Measurements from ENCODE around the gene KDM2B. TPM values are rescaled to one million over a fixed set of nuclear protein-coding genes. Genes with fewer than 3 reads are reported as not detected.

KDM2B gene
- total and polyA plus RNA-seq, 10 of the 15 experiments (the other 5 are each of a cell fraction or from before 2014, with no cell fraction given): 13.6 to 124 (median 40.4) TPM

- in situ Hi-C loops (cut with MboI) (loop anchor here (25.0 kb wide), 1 partner anchor 105 kb away; no protein-coding TSS in a partner anchor), intact Hi-C loops (cut with micrococcal nuclease; ENCODE audit: unreplicated experiment) (no loop called here)
- Histone ChIP-seq H3K79me2 (ENCODE audit: control insufficient read depth, insufficient read depth, low read length) (no peaks in the 10 kb centered on the region), H3K27me3 (replicated peaks in 1 of 2; ENCODE audit: control insufficient read depth in 2 of 2, insufficient read depth in 2 of 2, low read length in 1 of 2) (no peaks in the 10 kb centered on the region), H4K20me1 (ENCODE audit: control insufficient read depth, insufficient read depth) (no peaks in the 10 kb centered on the region; the same call in 1 of the 2 replicates), H2AFZ (ENCODE audit: control insufficient read depth, low read depth, low read length) (no peak overlapping the region), H3K4me3 (no peak overlapping the region), H3K9ac (ENCODE audit: control insufficient read depth, insufficient read depth, low read length) (no peak overlapping the region), H3K27ac (ENCODE audit: control insufficient read depth, insufficient read depth) (no peak overlapping the region), H3K4me1 (ENCODE audit: control insufficient read depth, insufficient read depth, low read length) (no peaks in the 10 kb centered on the region), H3K9me3 (replicated peaks; ENCODE audit: control insufficient read depth, insufficient read depth, low read length) (peaks cover 2% of the 10 kb centered on the region; the same call in 1 of the 3 replicates), H3K36me3 (ENCODE audit: control insufficient read depth in 2 of 2, insufficient read depth in 2 of 2, low read length in 1 of 2) (peaks cover 32 to 57% of the 10 kb centered on the region in 2 experiments), H3K4me2 (ENCODE audit: control insufficient read depth, insufficient read depth) (no peak overlapping the region)
- ChIA-PET SMC1A (ENCODE audit: uncharacterized antibody, unreplicated experiment) (interaction anchor here (0.6 to 3.4 kb wide), 12 partner anchors 12 to 386 kb away, joined by 3 to 31 read pairs (median 3); partner anchors contain the start of gene ANAPC5), POLR2A (interaction anchor here (1.0 to 1.6 kb wide), 3 partner anchors 9 to 17 kb away, joined by 4 to 5 read pairs (median 5); no protein-coding TSS in a partner anchor), RAD21 (ENCODE audit: unreplicated experiment) (interaction anchor here (1.0 to 2.4 kb wide), 11 partner anchors 17 to 382 kb away, joined by 3 to 21 read pairs (median 5); no protein-coding TSS in a partner anchor), CTCF (interaction anchor here (0.5 to 6.3 kb wide), 35 partner anchors 9 to 437 kb away, joined by 3 to 90 read pairs (median 5); partner anchors contain the start of genes ANAPC5 and RNF34)
- ATAC-seq: no peak
- BruUV-seq (replicated peaks): no TSS peak
- WGBS (ENCODE audit: insufficient coverage, insufficient replicate concordance, low lambda C conversion rate, missing lambda C conversion rate): 95% methylated on average over 46 of the region's 68 CpGs
- no peak for DNase-seq (ENCODE audit: low read depth, low spot score)
- TF ChIP-seq, protein P1, sequence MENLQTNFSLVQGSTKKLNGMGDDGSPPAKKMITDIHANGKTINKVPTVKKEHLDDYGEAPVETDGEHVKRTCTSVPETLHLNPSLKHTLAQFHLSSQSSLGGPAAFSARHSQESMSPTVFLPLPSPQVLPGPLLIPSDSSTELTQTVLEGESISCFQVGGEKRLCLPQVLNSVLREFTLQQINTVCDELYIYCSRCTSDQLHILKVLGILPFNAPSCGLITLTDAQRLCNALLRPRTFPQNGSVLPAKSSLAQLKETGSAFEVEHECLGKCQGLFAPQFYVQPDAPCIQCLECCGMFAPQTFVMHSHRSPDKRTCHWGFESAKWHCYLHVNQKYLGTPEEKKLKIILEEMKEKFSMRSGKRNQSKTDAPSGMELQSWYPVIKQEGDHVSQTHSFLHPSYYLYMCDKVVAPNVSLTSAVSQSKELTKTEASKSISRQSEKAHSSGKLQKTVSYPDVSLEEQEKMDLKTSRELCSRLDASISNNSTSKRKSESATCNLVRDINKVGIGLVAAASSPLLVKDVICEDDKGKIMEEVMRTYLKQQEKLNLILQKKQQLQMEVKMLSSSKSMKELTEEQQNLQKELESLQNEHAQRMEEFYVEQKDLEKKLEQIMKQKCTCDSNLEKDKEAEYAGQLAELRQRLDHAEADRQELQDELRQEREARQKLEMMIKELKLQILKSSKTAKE (IDR thresholded peaks at IDR 0.05; ENCODE audit: low read depth, poor library complexity, severe bottlenecking): no peak
- no peak for TF ChIP-seq CREB1 (IDR thresholded peaks at IDR 0.05; ENCODE audit: low read depth)
- TF ChIP-seq TCF7 (IDR thresholded peaks at IDR 0.05; ENCODE audit: borderline replicate concordance): no peak
- no peak for FAIRE-seq
Measured at GRCh38 chr12:121442028-121442948, 138.5 kb downstream of the KDM2B start.

Data from GM12878 (cell line).